Hepatic stellate cell (primary cell): ENCODE data around the gene SLC2A4RG.

ENCODE experiments used
- DNase-seq: peaks from one replicate; pipeline ENCODE4 v3.0.0; 2011; ENCODE audit warnings: low spot score

The SLC2A4RG gene

GRCh38 chr20:63739130-63740069 is at the start of gene SLC2A4RG:
Gene SLC2A4RG (plus strand): TSS chr20:63739776. CDS start chr20:63739913, 137 bp downstream.
- DNase-seq, result peak; percentile 95

GRCh38 chr20:63690003-63690897 is 49.3 kb upstream of the SLC2A4RG start:
- DNase-seq, result no peak

GRCh38 chr20:63690898-63691710 is 48.5 kb upstream of the SLC2A4RG start:
- DNase-seq, result no peak

GRCh38 chr20:63691711-63692435 is 47.7 kb upstream of the SLC2A4RG start:
- DNase-seq, result no peak

GRCh38 chr20:63692436-63693082 is 47.0 kb upstream of the SLC2A4RG start:
- DNase-seq, result peak; percentile 53

- no peak for DNase-seq
These were observed 46.4 kb upstream of the SLC2A4RG start for GRCh38 chr20:63693083-63693732.

GRCh38 chr20:63693733-63694583 is 45.6 kb upstream of the SLC2A4RG start:
- no peak for DNase-seq

GRCh38 chr20:63694584-63695423 is 44.8 kb upstream of the SLC2A4RG start:
- no peak for DNase-seq

- DNase-seq, result no peak
These were observed 43.9 kb upstream of the SLC2A4RG start for GRCh38 chr20:63695424-63696305.

GRCh38 chr20:63696306-63696627 is 43.3 kb upstream of the SLC2A4RG start:
- DNase-seq, result no peak

GRCh38 chr20:63696628-63697356 is 42.8 kb upstream of the SLC2A4RG start, which contains the start of gene TNFRSF6B:
Gene TNFRSF6B (plus strand): TSS chr20:63696652. CDS start chr20:63696768, 116 bp downstream.
- DNase-seq, result peak; percentile 3

GRCh38 chr20:63697357-63697867 is 42.2 kb upstream of the SLC2A4RG start:
- no peak for DNase-seq

GRCh38 chr20:63697868-63698545 is 41.6 kb upstream of the SLC2A4RG start:
- DNase-seq, result no peak

GRCh38 chr20:63698739-63699465 is 40.7 kb upstream of the SLC2A4RG start:
- peak; percentile 98 for DNase-seq
